ENCODE results near the gene FAM114A2. TPM values are rescaled to one million over a fixed set of nuclear protein-coding genes. Genes with fewer than 3 reads are reported as not detected.

Gene FAM114A2
- total RNA-seq, 1 donor from 2014 or later: 23.6 TPM

- DNase-seq (ENCODE audit: low spot score, unreplicated experiment): no peak
- no peak overlapping the region for H3K27ac Mint-ChIP-seq
- H3K4me1 Mint-ChIP-seq (ENCODE audit: low read depth): no peaks in the 10 kb centered on the region
- no peaks in the 10 kb centered on the region for H3K9me3 Mint-ChIP-seq (ENCODE audit: low read depth)
- TF ChIP-seq CTCF (IDR thresholded peaks at IDR 0.05; ENCODE audit: unreplicated experiment): no peak
- peaks cover 2% of the 10 kb centered on the region for H3K36me3 Mint-ChIP-seq (ENCODE audit: insufficient read depth)
- H3K27me3 Mint-ChIP-seq: no peaks in the 10 kb centered on the region
- H3K4me3 Mint-ChIP-seq (ENCODE audit: low read depth): no peak overlapping the region
These were observed 20.3 kb upstream of the FAM114A2 start for GRCh38 chr5:154059039-154059430.

- no peak overlapping the region for H3K4me3 Mint-ChIP-seq (ENCODE audit: low read depth)
- no peak for TF ChIP-seq CTCF (IDR thresholded peaks at IDR 0.05; ENCODE audit: unreplicated experiment)
- no peak overlapping the region for H3K27ac Mint-ChIP-seq
- no peaks in the 10 kb centered on the region for H3K27me3 Mint-ChIP-seq
- H3K36me3 Mint-ChIP-seq (ENCODE audit: insufficient read depth): peaks cover 5% of the 10 kb centered on the region
- DNase-seq (ENCODE audit: low spot score, unreplicated experiment): no peak
- H3K9me3 Mint-ChIP-seq (ENCODE audit: low read depth): no peaks in the 10 kb centered on the region
- no peaks in the 10 kb centered on the region for H3K4me1 Mint-ChIP-seq (ENCODE audit: low read depth)
These were observed 19.6 kb upstream of the FAM114A2 start for GRCh38 chr5:154058055-154059038.

DNA sequence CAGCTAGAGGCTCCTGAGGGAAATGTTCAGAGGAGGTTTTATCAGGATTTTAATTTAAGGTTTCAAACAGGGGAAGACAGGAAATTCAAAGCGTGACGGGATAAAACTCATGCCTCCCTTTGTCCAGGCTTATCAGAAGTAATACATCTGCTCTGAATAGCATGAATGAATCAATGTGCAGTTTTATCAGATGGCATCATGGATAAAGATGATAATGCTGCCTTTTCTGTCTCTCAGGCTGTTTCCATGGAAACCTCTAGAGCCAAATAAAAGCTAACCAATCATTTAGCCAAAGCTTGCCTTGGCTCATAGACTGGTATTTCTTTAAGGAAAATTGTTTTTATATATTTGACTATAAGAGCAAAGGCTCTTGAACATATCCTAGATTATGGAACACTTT is 16.5 kb upstream of the FAM114A2 start:
- Mint-ChIP-seq H3K4me3 (ENCODE audit: low read depth) (no peak overlapping the region), H3K27me3 (no peaks in the 10 kb centered on the region), H3K36me3 (ENCODE audit: insufficient read depth) (peaks cover 5% of the 10 kb centered on the region), H3K4me1 (ENCODE audit: low read depth) (no peaks in the 10 kb centered on the region), H3K9me3 (ENCODE audit: low read depth) (no peaks in the 10 kb centered on the region), H3K27ac (no peak overlapping the region)
- no peak for TF ChIP-seq CTCF (IDR thresholded peaks at IDR 0.05; ENCODE audit: unreplicated experiment)
- no peak for DNase-seq (ENCODE audit: low spot score, unreplicated experiment)

DNA sequence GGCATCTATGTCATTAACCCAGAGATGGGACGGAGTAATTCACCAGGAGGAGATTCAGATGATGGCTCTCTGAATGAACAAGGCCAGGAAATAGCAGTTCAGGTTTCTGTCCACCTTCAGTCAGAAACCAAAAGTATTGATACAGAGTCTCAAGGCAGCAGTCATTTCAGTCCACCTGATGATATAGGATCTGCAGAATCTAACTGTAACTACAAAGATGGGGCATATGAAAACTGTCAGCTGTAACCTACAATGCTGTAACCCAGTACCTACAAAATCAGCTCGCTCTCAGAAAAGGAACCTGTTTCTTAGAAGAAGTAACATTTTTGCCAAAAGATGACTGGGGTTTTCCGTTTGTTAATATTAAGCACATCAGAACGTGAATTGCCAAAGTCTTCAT is 14.8 kb upstream of the FAM114A2 start:
- Mint-ChIP-seq H3K4me1 (ENCODE audit: low read depth) (no peaks in the 10 kb centered on the region), H3K27me3 (no peaks in the 10 kb centered on the region)
- no peak for DNase-seq (ENCODE audit: low spot score, unreplicated experiment)

DNA sequence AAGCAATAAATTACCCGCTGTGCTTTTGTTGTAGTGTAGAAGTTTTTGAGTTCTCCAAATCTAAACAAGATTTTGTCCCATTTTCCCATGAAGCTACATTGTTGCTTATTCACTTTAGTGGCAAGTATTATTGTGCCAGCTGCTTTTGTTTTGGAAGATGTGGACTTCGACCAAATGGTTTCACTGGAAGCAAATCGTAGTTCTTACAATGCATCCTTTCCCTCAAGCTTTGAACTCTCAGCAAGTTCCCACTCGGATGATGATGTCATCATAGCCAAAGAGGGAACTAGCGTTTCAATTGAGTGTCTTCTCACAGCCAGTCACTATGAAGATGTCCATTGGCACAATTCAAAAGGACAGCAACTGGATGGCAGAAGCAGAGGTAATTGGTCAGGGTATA is 10.9 kb upstream of the FAM114A2 start:
- Mint-ChIP-seq H3K27ac (no peak overlapping the region), H3K4me1 (ENCODE audit: low read depth) (no peaks in the 10 kb centered on the region), H3K36me3 (ENCODE audit: insufficient read depth) (peaks cover 3% of the 10 kb centered on the region), H3K4me3 (ENCODE audit: low read depth) (no peak overlapping the region), H3K27me3 (no peaks in the 10 kb centered on the region), H3K9me3 (ENCODE audit: low read depth) (no peaks in the 10 kb centered on the region)
- DNase-seq (ENCODE audit: low spot score, unreplicated experiment): no peak
- TF ChIP-seq CTCF (IDR thresholded peaks at IDR 0.05; ENCODE audit: unreplicated experiment): no peak

More for the DNA sequence above, 14.8 kb upstream of the FAM114A2 start:
- H3K4me3 Mint-ChIP-seq (ENCODE audit: low read depth): no peak overlapping the region
- TF ChIP-seq CTCF (IDR thresholded peaks at IDR 0.05; ENCODE audit: unreplicated experiment): no peak
- no peaks in the 10 kb centered on the region for H3K9me3 Mint-ChIP-seq (ENCODE audit: low read depth)
- no peak overlapping the region for H3K27ac Mint-ChIP-seq
- peaks cover 5% of the 10 kb centered on the region for H3K36me3 Mint-ChIP-seq (ENCODE audit: insufficient read depth)
